GM21737 (cell line): ENCODE results near the gene ZXDC.

Experiments used
- ATAC-seq: cut with Tn5 transposase; IDR thresholded peaks from one replicate; pipeline ENCODE4 v1.9.1; 2021; ENCODE audit warnings: mild to moderate bottlenecking, moderate library complexity; ENCODE audit not compliant: unreplicated experiment

The ZXDC gene

GRCh38 chr3:126512916-126513650, 37.4 kb upstream of the ZXDC start:
- ATAC-seq, result no peak

GRCh38 chr3:126512026-126512425, 36.3 kb upstream of the ZXDC start:
- ATAC-seq, result no peak

GRCh38 chr3:126511291-126511690, 35.6 kb upstream of the ZXDC start:
- no peak for ATAC-seq

- no peak for ATAC-seq
Observed at GRCh38 chr3:126510308-126510910, 34.7 kb upstream of the ZXDC start.

GRCh38 chr3:126509597-126510307, 34.1 kb upstream of the ZXDC start:
- ATAC-seq, result no peak

GRCh38 chr3:126508564-126508964, 32.9 kb upstream of the ZXDC start:
- no peak for ATAC-seq

GRCh38 chr3:126507886-126508285, 32.2 kb upstream of the ZXDC start:
- ATAC-seq, result no peak

- ATAC-seq, result no peak
Observed at GRCh38 chr3:126503701-126504100, 28.0 kb upstream of the ZXDC start.

- ATAC-seq, result no peak
Observed at GRCh38 chr3:126502656-126503055, 27.0 kb upstream of the ZXDC start.

GRCh38 chr3:126501736-126502135, 26.0 kb upstream of the ZXDC start:
- no peak for ATAC-seq

- no peak for ATAC-seq
Observed at GRCh38 chr3:126501054-126501453, 25.4 kb upstream of the ZXDC start.

GRCh38 chr3:126500016-126500415, 24.3 kb upstream of the ZXDC start:
- ATAC-seq, result no peak

GRCh38 chr3:126499401-126499800, 23.7 kb upstream of the ZXDC start:
- no peak for ATAC-seq

- no peak for ATAC-seq
Observed at GRCh38 chr3:126498929-126499328, 23.2 kb upstream of the ZXDC start.

GRCh38 chr3:126498461-126498860, 22.8 kb upstream of the ZXDC start:
- ATAC-seq, result no peak

GRCh38 chr3:126497956-126498355, 22.3 kb upstream of the ZXDC start:
- ATAC-seq, result no peak

GRCh38 chr3:126496894-126497850, 21.5 kb upstream of the ZXDC start:
- no peak for ATAC-seq

GRCh38 chr3:126495786-126496185, 20.1 kb upstream of the ZXDC start:
- no peak for ATAC-seq

- ATAC-seq, result no peak
Observed at GRCh38 chr3:126494970-126495230, 19.2 kb upstream of the ZXDC start.

- no peak for ATAC-seq
Observed at GRCh38 chr3:126494204-126494969, 18.7 kb upstream of the ZXDC start.

- no peak for ATAC-seq
Observed at GRCh38 chr3:126493739-126494138, 18.0 kb upstream of the ZXDC start.
